GM21825 (cell line): ENCODE results near the gene DUSP22.
"Not testable (repeated sequence)": the region's sequence is repeated elsewhere in the genome, so short reads cannot be mapped to it uniquely, and the experiment has no call there.

Experiments
- ATAC-seq: cut with Tn5 transposase; IDR thresholded peaks from one replicate; pipeline ENCODE4 v1.9.1; 2021; ENCODE audit warnings: mild to moderate bottlenecking, moderate library complexity; ENCODE audit not compliant: unreplicated experiment

The DUSP22 gene

GRCh38 chr6:279341-280029 lies 12.8 kb upstream of the DUSP22 start:
- ATAC-seq: no peak

- no peak for ATAC-seq
These were observed 11.4 kb upstream of the DUSP22 start for GRCh38 chr6:280775-281468.

GRCh38 chr6:281469-282103 lies 10.7 kb upstream of the DUSP22 start:
- ATAC-seq: no peak

- no peak for ATAC-seq
These were observed 10.0 kb upstream of the DUSP22 start for GRCh38 chr6:282177-282866.

- ATAC-seq: no peak
These were observed 9.3 kb upstream of the DUSP22 start for GRCh38 chr6:282867-283416.

- ATAC-seq: no peak
These were observed 7.8 kb upstream of the DUSP22 start for GRCh38 chr6:284486-284885.

- ATAC-seq: no peak
These were observed 7.1 kb upstream of the DUSP22 start for GRCh38 chr6:285030-285771.

GRCh38 chr6:285902-286301 lies 6.4 kb upstream of the DUSP22 start:
- not testable (repeated sequence) for ATAC-seq

- ATAC-seq: no peak
These were observed 5.4 kb upstream of the DUSP22 start for GRCh38 chr6:286681-287488.

GRCh38 chr6:287489-287860 lies 4.8 kb upstream of the DUSP22 start:
- no peak for ATAC-seq

- no peak for ATAC-seq
These were observed 3.4 kb upstream of the DUSP22 start for GRCh38 chr6:288866-289265.

- ATAC-seq: no peak
These were observed 2.0 kb upstream of the DUSP22 start for GRCh38 chr6:290111-290922.

- no peak for ATAC-seq
These were observed 1.0 kb upstream of the DUSP22 start for GRCh38 chr6:291204-291696.

GRCh38 chr6:292506-293192 lies 362 bp downstream of the DUSP22 start:
- peak; percentile 24 for ATAC-seq

GRCh38 chr6:293193-294174 lies 1.2 kb downstream of the DUSP22 start:
- no peak for ATAC-seq

- no peak for ATAC-seq
These were observed 2.6 kb downstream of the DUSP22 start for GRCh38 chr6:294656-295565.
